Stimulated activated CD8-positive, alpha-beta memory T cell treated with anti-CD3 and anti-CD28 coated beads, Interleukin-15, amount 100 ng/mL, for 1 hour (primary cell): ENCODE results near the gene MRM3.
"Not testable (repeated sequence)": the region's sequence is repeated elsewhere in the genome, so short reads cannot be mapped to it uniquely, and the experiment has no call there.

Experiments
- DNase-seq: peaks from one replicate; pipeline ENCODE4 v3.0.0-alpha.2; 2020; ENCODE audit warnings: low read depth

The MRM3 gene

GRCh38 chr17:796609-797008 lies 14.5 kb downstream of the MRM3 start:
- no peak for DNase-seq

DNA sequence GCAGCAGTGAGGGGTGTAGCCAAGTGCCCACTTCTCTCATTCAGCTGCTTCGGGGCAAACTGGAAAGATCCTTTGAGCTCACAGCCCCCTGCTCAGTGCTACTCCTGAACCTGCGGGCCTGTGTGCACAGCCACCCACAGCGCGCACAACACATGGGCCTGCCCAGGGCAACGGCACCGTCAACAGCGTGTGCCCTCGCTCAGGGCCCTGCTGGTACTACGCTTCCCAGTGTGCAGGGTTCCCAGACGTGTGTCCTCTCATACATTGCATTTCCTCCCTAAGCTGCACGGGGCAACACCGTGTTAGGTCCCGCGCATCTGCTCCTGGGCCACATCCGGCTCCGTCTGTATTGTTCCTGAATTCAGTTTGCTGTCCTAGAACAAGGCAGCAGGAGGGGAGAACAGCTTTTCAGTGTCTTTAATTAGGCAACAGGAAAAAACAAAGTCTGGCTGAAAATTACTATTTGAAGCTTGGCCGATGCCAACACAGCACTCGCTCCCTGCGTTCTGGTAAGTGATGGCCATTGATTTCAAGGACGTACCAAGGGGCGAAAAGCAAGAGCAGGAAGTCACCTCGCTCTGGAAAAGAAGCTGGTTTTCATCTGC lies 15.2 kb downstream of the MRM3 start:
- DNase-seq, result no peak

DNA sequence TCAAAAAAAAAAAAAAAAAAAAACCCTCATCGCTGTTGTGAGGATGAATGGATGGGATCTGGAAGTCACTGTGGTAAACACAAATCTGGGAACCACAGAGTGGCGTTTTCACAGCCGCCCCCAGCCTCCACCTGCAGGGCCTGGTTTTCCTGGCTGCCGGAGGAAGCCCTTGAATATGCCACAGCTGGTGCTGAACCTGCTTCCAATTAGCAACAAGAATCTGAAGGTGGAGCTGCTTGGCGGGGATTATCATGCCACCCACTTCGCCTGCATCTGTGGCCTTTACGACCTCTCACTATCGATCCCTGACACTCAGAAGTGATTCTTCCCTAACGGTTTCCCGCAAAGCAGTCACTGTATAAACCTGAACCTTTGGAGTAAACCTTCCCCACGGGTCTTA lies 16.1 kb downstream of the MRM3 start:
- DNase-seq, result no peak

GRCh38 chr17:799261-799660 lies 17.1 kb downstream of the MRM3 start:
- DNase-seq, result no peak

GRCh38 chr17:800446-801242 lies 18.5 kb downstream of the MRM3 start:
- no peak for DNase-seq

GRCh38 chr17:801660-802059 lies 19.5 kb downstream of the MRM3 start:
- no peak for DNase-seq

GRCh38 chr17:802481-802880 lies 20.3 kb downstream of the MRM3 start:
- no peak for DNase-seq

GRCh38 chr17:802901-803881 lies 21.0 kb downstream of the MRM3 start:
- no peak for DNase-seq

DNA sequence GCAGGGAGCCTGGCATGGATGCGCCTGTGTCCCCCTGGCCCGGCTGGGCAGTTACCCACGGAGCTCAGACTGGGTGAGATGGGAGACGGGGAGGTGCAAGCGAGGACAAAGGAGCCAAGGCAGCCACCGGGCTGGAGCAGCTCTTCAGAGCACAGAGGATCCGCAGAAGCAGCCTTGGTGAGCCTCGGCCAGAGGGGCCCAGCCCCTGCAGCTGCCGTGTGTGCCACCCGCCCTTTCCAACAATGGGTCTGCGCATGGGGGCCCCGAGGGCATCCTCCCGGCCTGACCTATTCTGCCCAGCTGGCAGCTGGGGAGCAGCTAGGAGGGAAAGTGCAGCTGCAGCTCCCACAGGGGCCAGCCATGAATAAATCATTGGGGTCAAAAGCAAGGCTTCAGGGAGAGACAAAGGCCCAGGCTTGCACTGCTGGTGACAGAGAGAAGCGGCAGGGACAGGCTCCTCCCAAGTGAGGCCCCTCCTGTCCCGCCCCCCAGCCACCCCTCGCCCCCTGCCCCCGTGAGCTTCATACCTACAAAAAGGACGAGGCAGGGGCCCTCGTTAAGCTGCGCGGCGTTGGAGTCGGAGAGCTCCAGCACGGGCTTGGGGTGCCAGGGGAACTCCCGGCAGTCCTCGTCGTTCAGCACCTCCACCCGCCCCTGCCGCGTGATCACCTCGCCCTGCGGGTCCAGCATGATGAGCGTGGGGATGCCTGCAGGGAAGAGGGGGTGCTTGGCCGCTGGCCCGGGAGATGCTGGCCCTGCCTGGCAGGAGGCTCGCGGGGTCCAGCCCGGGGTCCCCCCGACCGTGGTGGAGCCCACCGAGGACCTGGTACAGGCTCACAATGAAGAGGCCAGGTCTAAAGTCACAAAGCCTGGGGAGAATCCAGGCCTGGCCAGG lies 22.6 kb downstream of the MRM3 start:
- DNase-seq, result no peak

GRCh38 chr17:805886-806285 lies 23.7 kb downstream of the MRM3 start:
- DNase-seq, result not testable (repeated sequence)

DNA sequence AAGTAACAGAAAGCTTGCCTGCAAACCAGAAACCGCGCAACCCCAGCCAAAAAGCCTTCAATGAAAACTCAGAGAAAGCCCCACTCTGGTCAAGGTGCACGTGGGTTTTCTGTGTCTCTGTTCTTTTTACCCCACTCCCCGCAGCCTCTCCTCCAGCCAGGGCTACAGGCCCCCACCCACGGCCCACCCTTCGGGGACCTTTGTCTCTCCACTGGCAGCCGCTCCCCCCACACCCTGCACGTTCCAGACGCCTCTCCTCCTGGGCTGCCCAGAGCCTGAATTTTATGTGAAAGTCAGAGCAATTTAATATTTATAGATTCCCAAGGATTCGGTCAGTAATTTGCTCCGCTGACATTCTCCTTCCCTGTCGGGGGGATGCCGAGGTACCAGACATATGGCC lies 24.2 kb downstream of the MRM3 start:
- DNase-seq, result no peak

GRCh38 chr17:806781-807522 lies 24.8 kb downstream of the MRM3 start:
- no peak for DNase-seq

DNA sequence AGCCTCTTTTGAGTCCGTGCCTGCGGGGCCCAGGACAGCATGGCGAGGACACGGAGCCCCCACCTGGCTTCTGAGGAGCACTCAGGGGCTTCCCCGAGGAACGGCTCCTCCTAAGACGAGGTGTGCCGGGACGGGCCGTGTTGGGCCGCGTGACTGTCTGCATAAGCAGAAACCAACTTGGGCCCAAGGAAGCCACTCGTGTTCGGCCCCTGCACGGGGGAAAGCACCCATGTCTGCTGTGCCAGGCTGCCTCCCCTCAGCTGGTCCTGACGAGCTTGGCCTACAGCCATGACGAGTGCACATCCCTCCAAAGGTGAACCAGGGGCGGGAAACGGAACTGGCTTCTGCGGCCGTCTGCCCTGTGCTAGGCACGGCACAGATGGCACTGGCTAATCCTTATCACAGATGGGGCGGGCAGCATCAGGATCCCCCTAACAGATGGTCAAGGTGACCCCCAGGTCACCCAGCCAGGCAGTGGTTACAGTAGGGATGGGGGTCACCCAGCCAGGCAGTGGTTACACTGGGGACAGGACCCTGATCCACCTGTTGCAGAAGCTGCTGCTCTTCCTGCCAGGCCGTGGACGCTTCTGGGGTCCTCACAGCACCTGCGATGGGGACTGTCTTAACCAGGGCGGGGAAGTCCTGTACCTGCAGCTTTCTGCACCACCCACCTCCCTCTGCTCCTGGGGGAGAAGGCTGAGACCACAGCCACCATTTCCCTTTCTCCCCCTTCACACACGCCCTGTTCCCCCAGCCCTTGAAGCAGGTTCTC lies 25.6 kb downstream of the MRM3 start:
- DNase-seq, result no peak

DNA sequence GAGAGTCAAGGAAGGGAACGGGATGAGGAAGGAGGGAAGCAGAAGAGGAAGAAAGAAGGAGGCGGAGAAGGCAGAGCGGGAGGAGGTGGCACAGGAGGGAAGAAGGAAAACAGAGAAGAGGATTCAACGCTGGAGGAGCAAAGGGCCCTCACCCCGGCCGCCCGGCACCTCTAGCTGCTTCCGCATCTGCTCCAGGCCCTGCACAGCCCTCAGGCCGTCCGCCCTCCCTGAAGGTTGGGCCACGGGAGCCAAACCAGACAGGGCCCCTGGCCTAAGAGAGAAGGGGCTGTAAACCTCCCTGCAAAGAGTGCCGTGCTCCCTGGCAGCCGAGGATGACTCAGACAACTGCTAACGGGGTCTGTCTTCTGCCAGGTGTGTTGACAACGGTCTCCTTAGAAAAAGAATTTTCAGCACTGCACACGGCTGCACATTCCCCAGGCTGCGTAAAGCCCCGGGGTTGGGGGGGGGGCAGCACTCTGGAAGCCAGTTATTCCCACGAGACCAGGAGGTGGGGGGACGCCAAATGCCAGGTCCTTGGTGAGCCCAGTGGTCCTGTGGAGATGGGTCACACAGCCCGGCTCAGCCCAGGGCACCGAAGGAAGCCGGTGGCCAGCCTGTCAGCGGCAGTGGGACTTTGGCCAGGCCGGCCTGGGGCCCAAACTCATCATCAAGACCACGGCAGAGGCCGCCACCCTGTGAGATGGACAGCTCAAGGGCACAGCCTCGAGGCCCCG lies 29.1 kb downstream of the MRM3 start:
- no peak for DNase-seq

DNA sequence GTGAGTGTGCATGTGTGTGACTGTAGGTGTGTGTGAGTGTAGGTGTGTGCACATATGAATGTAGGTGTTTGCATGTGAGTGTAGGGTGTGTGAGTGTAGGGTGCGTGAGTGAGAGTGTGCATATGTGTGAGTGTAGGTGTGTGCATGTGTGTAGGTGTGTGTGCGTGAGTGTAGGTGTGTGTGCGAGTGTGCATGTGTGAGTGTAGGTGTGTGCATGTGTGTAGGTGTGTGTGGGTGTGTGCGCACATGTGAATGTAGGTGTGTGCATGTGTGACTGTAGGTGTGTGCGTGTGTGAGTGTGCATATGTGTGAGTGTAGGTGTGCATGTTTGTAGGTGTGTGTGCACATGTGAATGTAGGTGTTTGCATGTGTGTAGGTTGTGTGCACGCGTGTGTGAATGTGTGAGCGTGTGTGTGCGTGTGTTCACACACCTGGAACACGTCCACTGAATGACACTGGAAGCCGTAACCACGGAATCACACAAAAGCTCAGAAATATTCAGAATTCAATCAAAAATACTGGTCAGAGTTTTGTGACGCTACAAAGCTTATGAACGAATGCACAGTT lies 30.6 kb downstream of the MRM3 start:
- no peak for DNase-seq

- DNase-seq, result no peak
These were observed 32.2 kb downstream of the MRM3 start for GRCh38 chr17:814371-814770.

DNA sequence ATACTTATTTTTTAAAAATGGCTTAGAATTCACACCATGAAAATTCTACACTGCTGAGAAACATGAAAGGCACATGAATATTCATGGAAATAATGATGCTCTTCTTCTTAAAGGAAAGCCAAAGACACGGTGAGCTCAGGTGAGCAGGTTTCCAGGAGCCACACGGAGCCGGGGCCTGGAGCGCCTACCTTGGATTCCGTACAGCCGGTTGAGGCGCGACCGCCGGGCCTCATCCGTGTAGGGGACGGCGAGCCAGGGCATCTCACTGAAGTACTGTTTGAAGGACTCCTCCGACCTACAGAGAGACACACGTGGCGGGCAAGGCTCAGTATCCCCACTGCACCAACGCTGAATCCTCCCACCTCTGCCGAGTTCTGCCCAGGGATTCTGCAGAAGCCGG lies 37.1 kb downstream of the MRM3 start:
- no peak for DNase-seq

DNA sequence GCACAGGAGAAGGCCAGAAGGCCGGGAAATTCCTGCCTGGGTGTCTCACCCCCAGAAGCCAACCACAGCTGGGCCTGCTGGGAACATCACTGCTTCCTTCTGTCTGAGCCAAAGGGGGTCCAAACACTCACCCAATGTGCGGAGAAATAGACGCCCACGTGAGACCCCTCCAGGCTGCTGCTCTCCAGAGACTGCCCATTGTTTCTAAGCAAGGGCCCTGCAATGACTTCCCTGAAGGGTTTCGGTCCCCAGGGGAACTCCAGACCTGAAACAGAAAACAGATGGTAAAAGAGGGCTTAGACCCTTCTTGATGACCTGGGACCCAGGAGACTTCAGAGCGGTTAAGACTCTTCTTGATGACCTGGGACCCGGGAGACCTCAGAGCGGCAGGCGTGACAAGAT lies 41.3 kb downstream of the MRM3 start:
- no peak for DNase-seq

- no peak for DNase-seq
These were observed 42.2 kb downstream of the MRM3 start for GRCh38 chr17:824378-824777.
